Fibroblast of lung (primary cell): ENCODE measurements around the gene AVPI1.

ENCODE experiments used
- CTCF ChIP-seq, 2 donors: IDR thresholded peaks in 1 of 2; conservative IDR thresholded peaks in 1 of 2; 1 replicate in 1 of 2; 2 replicates in 1 of 2; pipeline ENCODE4 v1.5.1; 2011 to 2012; ENCODE audit warnings: low read length in 2 of 2, control low read depth in 1 of 2, inconsistent platforms in 1 of 2, low read depth in 1 of 2, mild to moderate bottlenecking in 1 of 2
- EZH2 ChIP-seq: IDR thresholded peaks from 2 replicates; pipeline ENCODE4 v1.5.1; 2012; ENCODE audit warnings: low read length, control low read depth, mild to moderate bottlenecking; ENCODE audit errors: missing control alignments

GRCh38 chr10:97715259-97715874, 28.3 kb upstream of the AVPI1 start:
- TF ChIP-seq CTCF (conservative IDR thresholded peaks at IDR 0.05 in 1 of 2, IDR thresholded peaks at IDR 0.05 in 1 of 2; ENCODE audit: low read depth in 1 of 2, low read length in 2 of 2): no peak
- no peak for TF ChIP-seq EZH2
